HepG2 (cell line): ENCODE data around the gene PARP14. TPM values are rescaled to one million over a fixed set of nuclear protein-coding genes. Genes with fewer than 3 reads are reported as not detected.

Experiments used
- ATAC-seq: fragments of 200-7000 bp; cut with Tn5 transposase; 3 replicates; pipeline ENCODE4 v1.9.1; 2020; ENCODE audit warnings: mild to moderate bottlenecking, moderate library complexity
- BruUV-seq: library from RNA; stranded (reverse); fragments of 400-500 nt; replicated peaks from 2 replicates; lab custom pipeline; 2021; lab: Mats Ljungman, UMichigan
- CTCF ChIA-PET: fragments of 300-600 bp; formaldehyde crosslinking; extraction: SDS; loops from one replicate; lab custom pipeline; 2021; ENCODE audit warnings: low total read pairs, inconsistent platforms, low intra/inter-chr PET ratio; lab: Yijun Ruan, JAX
- POLR2A ChIA-PET: fragments of 350-600 bp; sonication (Branson Sonifier 250); formaldehyde crosslinking; loops from one replicate; lab custom pipeline; 2020; ENCODE audit warnings: antibody characterized with exemption, inconsistent platforms; lab: Yijun Ruan, JAX
- DNase-seq: peaks from one replicate; pipeline ENCODE4 v3.0.0-alpha.2; 2015; ENCODE audit warnings: low spot score
- FAIRE-seq: peaks from 3 replicates; lab custom pipeline; 2011; peaks lifted over from hg19 to GRCh38; lab: Jason Lieb, UNC
- H2AFZ ChIP-seq: one replicate; pipeline ENCODE4 v1.6.1; 2011; ENCODE audit warnings: low read length, inconsistent platforms
- H3K27ac ChIP-seq: fragments of 300-600 bp; 3 replicates; pipeline ENCODE4 v1.8.0; 2011; ENCODE audit warnings: mixed run types, mild to moderate bottlenecking, mixed read lengths, low read length, inconsistent platforms; ENCODE audit not compliant: insufficient read depth; ENCODE audit errors: extremely low read length
- H3K27me3 ChIP-seq, 2 experiments: fragments of 200-600 bp in 1 of 2; 2 replicates in 1 of 2; 3 replicates in 1 of 2; pipeline versions ENCODE4 v1.6.0 to v1.8.0; 2011; ENCODE audit warnings: low read length in 2 of 2, mild to moderate bottlenecking in 2 of 2, moderate library complexity in 2 of 2, inconsistent platforms in 1 of 2; ENCODE audit not compliant: insufficient read depth in 2 of 2, control insufficient read depth in 1 of 2
- H3K36me3 ChIP-seq, 2 experiments: fragments of 200-600 bp in 1 of 2; replicated peaks in 1 of 2; 2 replicates in 1 of 2; 3 replicates in 1 of 2; pipeline versions ENCODE4 v1.5.1 to v1.8.0; 2011; ENCODE audit warnings: low read length in 2 of 2, inconsistent platforms in 1 of 2; ENCODE audit not compliant: insufficient read depth in 2 of 2, control insufficient read depth in 1 of 2
- H3K4me1 ChIP-seq: 2 replicates; pipeline ENCODE4 v1.5.1; 2012; ENCODE audit warnings: low read length, inconsistent platforms; ENCODE audit not compliant: insufficient read depth
- H3K4me2 ChIP-seq: 2 replicates; pipeline ENCODE4 v1.6.0; 2011; ENCODE audit warnings: low read depth, low read length, inconsistent platforms
- H3K4me3 ChIP-seq, 3 experiments: fragments of 200-600 bp in 1 of 3; sonication (generic), shearing (Covaris generic) in 1 of 3; replicated peaks in 1 of 3; 2 replicates each; pipeline ENCODE4 v1.5.1; 2011 to 2016; ENCODE audit warnings: low read length in 3 of 3, inconsistent platforms in 2 of 3, low read depth in 2 of 3, mild to moderate bottlenecking in 2 of 3, control low read depth in 1 of 3, mixed read lengths in 1 of 3; ENCODE audit not compliant: insufficient read depth in 1 of 3
- H3K79me2 ChIP-seq: one replicate; pipeline ENCODE4 v1.6.1; 2011; ENCODE audit warnings: low read length, inconsistent platforms; ENCODE audit not compliant: insufficient read depth
- H3K9ac ChIP-seq: 2 replicates; pipeline ENCODE4 v1.6.0; 2011; ENCODE audit warnings: mild to moderate bottlenecking, low read depth, low read length, inconsistent platforms; ENCODE audit not compliant: insufficient read depth
- H3K9me3 ChIP-seq: 2 replicates; pipeline ENCODE4 v1.5.1; 2012; ENCODE audit warnings: mild to moderate bottlenecking, low read length
- H4K20me1 ChIP-seq: 2 replicates; pipeline ENCODE4 v1.6.0; 2011; ENCODE audit warnings: inconsistent platforms, mild to moderate bottlenecking, low read length, moderate library complexity; ENCODE audit not compliant: insufficient read depth
- ARID5B ChIP-seq: IDR thresholded peaks from 2 replicates; pipeline ENCODE4 v1.4.0; 2020; ENCODE audit warnings: mild to moderate bottlenecking, missing genetic modification reagents
- ATM ChIP-seq: fragments of 450-650 bp; IDR thresholded peaks from 2 replicates; pipeline ENCODE4 v1.7.1; 2017; ENCODE audit warnings: mild to moderate bottlenecking, borderline replicate concordance
- PHF21A ChIP-seq: sonication (generic); formaldehyde crosslinking; IDR thresholded peaks from 2 replicates; pipeline ENCODE4 v1.5.0; 2020; ENCODE audit warnings: mild to moderate bottlenecking, missing genetic modification reagents
- RAD51 ChIP-seq: fragments of 450-650 bp; IDR thresholded peaks from 2 replicates; pipeline ENCODE4 v1.6.1; 2016; ENCODE audit warnings: borderline replicate concordance
- SIN3B ChIP-seq: fragments of 150-350 bp; IDR thresholded peaks from 2 replicates; pipeline ENCODE4 v1.6.1; 2014; ENCODE audit warnings: low read length
- YEATS4 ChIP-seq: sonication (generic); formaldehyde crosslinking; IDR thresholded peaks from 2 replicates; pipeline ENCODE4 v1.4.0; 2020; ENCODE audit warnings: missing genetic modification reagents, borderline replicate concordance
- ZC3H4 ChIP-seq: sonication (generic); formaldehyde crosslinking; IDR thresholded peaks from 2 replicates; pipeline ENCODE4 v1.4.0; 2020; ENCODE audit warnings: missing genetic modification reagents, borderline replicate concordance
- ZNF484 ChIP-seq: sonication (generic); formaldehyde crosslinking; IDR thresholded peaks from 2 replicates; pipeline ENCODE4 v1.5.1; 2020; ENCODE audit warnings: mild to moderate bottlenecking, low read depth, missing genetic modification reagents, borderline replicate concordance
- ZNF501 ChIP-seq: sonication (generic); formaldehyde crosslinking; IDR thresholded peaks from 2 replicates; pipeline ENCODE4 v1.5.1; 2020; ENCODE audit warnings: mild to moderate bottlenecking, moderate library complexity, missing genetic modification reagents
- ZNF737 ChIP-seq: sonication (generic); formaldehyde crosslinking; IDR thresholded peaks from 2 replicates; pipeline ENCODE4 v1.5.0; 2020; ENCODE audit warnings: missing genetic modification reagents, mild to moderate bottlenecking, borderline replicate concordance
- WGBS: methylation state at CpG from one replicate; pipeline ENCODE4 v1.1.6; 2017; ENCODE audit warnings: low lambda C conversion rate; 5-methylcytosine and 5-hydroxymethylcytosine counted together
- in situ Hi-C: cut with HindIII; loops from 2 replicates; pipeline ENCODE4 v1.10.0; 2017; ENCODE audit warnings: low pct_unique_long_range_greater_than_20kb; ENCODE audit not compliant: extremely low pct_ligation_motif_present
- intact Hi-C: fragments of 100-400 bp; cut with micrococcal nuclease; formaldehyde crosslinking; loops from one replicate; pipeline ENCODE4 v1.10.0; 2022; ENCODE audit not compliant: unreplicated experiment
- polyA plus RNA-seq, 8 experiments: library from polyadenylated mRNA; depleted of rRNA in 3 of 8; stranded (reverse) in 7 of 8; unstranded in 1 of 8; fragments of >200 nt; fragmentation: Illumina TruSeq in 4 of 8; extraction: Trizol in 4 of 8; gene quantifications; 2 replicates each; pipeline versions ENCODE4 v1.2.1 to v1.2.3, GENCODE V29; 2011 to 2016; ENCODE audit warnings: low read depth in 4 of 8, missing spikeins in 1 of 8, mixed read lengths in 1 of 8; ENCODE audit not compliant: insufficient read depth in 1 of 8
- total RNA-seq, 5 experiments: library from RNA; depleted of rRNA; stranded (reverse); fragments of >200 nt; fragmentation: Illumina TruSeq; extraction: Trizol; gene quantifications; 2 replicates each; pipeline ENCODE4 v1.2.3, GENCODE V29; 2016; ENCODE audit warnings: low read depth in 1 of 5

PARP14 gene
- total and polyA plus RNA-seq, 2 of the 13 experiments (the other 11 are each of a cell fraction or from before 2014, with no cell fraction given), result 9.0 to 19.1 TPM

GRCh38 chr3:122730240-122730639, 49.6 kb downstream of the PARP14 start:
- in situ Hi-C loops (no loop called here), intact Hi-C loops (no loop called here)
- CTCF ChIA-PET, result no interaction called here
- H3K9ac ChIP-seq, result no peak overlapping the region
- no peak overlapping the region for H3K4me2 ChIP-seq
- FAIRE-seq (no peak), DNase-seq (no peak), ATAC-seq (no peak)
- no peaks in the 10 kb centered on the region for H3K79me2 ChIP-seq
- no TSS peak for BruUV-seq
- H3K4me1 ChIP-seq, result no peaks in the 10 kb centered on the region
- 80% methylated on average over 4 of the region's 4 CpGs for WGBS
- no peaks in the 10 kb centered on the region for H3K9me3 ChIP-seq
- TF ChIP-seq SIN3B (no peak), ZNF737 (CRISPR knock-in tag) (no peak), ARID5B (CRISPR knock-in tag) (no peak), ZNF501 (CRISPR knock-in tag) (no peak), ZNF484 (no peak), PHF21A (CRISPR knock-in tag) (no peak), YEATS4 (CRISPR knock-in tag) (no peak), RAD51 (no peak), ZC3H4 (no peak), ATM (no peak)
- POLR2A ChIA-PET, result no interaction called here
- no peak overlapping the region for H3K27ac ChIP-seq
- no peak overlapping the region for H2AFZ ChIP-seq
- H3K36me3 ChIP-seq, result no peaks in the 10 kb centered on the region
- H4K20me1 ChIP-seq, result no peaks in the 10 kb centered on the region
- H3K27me3 ChIP-seq, result no peaks in the 10 kb centered on the region
- H3K4me3 ChIP-seq, result no peak overlapping the region
